Omental fat pad (tissue), 4 donors: ENCODE measurements around the gene SERPINB10. TPM values are rescaled to one million over a fixed set of nuclear protein-coding genes. Genes with fewer than 3 reads are reported as not detected.
A peak's percentile ranks its signal among the peaks of the same experiment; 100 is the strongest.
"Not testable (repeated sequence)": the region's sequence is repeated elsewhere in the genome, so short reads cannot be mapped to it uniquely, and the experiment has no call there.

ENCODE experiments used
- ATAC-seq: fragments of 150-250 bp; one replicate; pipeline ENCODE4 v1.9.1; 2016; ENCODE audit warnings: mild to moderate bottlenecking, moderate library complexity; ENCODE audit not compliant: low FRiP score
- DNase-seq: peaks from one replicate; pipeline ENCODE4 v3.0.0-alpha.2; 2019; ENCODE audit warnings: low spot score
- total RNA-seq, 4 donors: library from RNA; depleted of rRNA; stranded (reverse); fragments of >200 nt; gene quantifications; one replicate each; pipeline ENCODE4 v1.1.0, GENCODE V29; 2016
- TF ChIP-seq, protein P1 (sequence below), 3 donors: fragments of 450-650 bp; IDR thresholded peaks; one replicate each; pipeline ENCODE4 v1.5.1; 2016 to 2017; ENCODE audit warnings: antibody characterized with exemption in 3 of 3, mild to moderate bottlenecking in 3 of 3, moderate library complexity in 2 of 3

The SERPINB10 gene
- total RNA-seq, 4 donors from 2014 or later = 0.31 to 1.7 (median 0.72) TPM; not detected in 1

DNA sequence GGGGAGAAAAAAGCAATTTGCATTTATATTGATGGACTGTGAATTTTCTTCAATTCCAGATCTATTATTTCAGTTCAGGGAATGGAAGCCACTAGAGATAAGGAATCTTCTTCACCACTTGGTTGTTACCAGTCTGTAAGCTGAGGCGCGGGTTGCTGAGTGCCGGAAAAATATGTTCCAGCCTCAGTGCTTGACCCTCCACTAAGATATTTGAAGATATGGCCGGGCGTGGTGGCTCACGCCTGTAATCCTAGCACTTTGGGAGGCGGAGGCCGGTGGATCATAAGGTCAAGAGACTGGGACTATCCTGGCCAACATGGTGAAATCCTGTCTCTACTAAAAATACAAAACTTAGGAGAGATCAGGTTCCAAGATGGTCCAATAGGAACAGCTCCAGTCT lies 32.2 kb downstream of the SERPINB10 start:
- no peak for DNase-seq
- TF ChIP-seq, protein P1, sequence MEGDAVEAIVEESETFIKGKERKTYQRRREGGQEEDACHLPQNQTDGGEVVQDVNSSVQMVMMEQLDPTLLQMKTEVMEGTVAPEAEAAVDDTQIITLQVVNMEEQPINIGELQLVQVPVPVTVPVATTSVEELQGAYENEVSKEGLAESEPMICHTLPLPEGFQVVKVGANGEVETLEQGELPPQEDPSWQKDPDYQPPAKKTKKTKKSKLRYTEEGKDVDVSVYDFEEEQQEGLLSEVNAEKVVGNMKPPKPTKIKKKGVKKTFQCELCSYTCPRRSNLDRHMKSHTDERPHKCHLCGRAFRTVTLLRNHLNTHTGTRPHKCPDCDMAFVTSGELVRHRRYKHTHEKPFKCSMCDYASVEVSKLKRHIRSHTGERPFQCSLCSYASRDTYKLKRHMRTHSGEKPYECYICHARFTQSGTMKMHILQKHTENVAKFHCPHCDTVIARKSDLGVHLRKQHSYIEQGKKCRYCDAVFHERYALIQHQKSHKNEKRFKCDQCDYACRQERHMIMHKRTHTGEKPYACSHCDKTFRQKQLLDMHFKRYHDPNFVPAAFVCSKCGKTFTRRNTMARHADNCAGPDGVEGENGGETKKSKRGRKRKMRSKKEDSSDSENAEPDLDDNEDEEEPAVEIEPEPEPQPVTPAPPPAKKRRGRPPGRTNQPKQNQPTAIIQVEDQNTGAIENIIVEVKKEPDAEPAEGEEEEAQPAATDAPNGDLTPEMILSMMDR (IDR thresholded peaks at IDR 0.05) = no peak
- no peak for ATAC-seq

DNA sequence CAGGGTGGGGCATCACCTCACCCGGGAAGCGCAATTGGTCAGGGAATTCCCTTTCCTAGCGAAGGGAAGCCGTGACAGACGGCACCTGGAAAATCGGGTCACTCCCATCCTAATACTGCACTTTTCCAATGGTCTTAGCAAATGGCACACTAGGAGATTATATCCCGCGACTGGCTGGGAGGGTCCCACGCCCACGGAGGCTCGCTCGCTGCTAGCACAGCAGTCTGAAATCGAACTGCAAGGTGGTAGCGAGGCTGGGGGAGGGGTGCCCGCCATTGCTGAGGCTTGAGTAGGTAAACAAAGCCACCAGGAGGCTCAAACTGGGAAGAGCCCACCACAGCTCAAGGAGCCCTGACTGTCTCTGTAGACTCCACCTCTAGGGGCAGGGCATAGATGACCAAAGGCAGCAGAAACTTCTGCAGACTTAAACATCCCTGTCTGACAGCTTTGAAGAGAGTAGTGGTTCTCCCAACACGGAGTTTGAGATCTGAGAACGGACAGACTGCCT lies 32.8 kb downstream of the SERPINB10 start:
- DNase-seq, ATAC-seq: not testable (repeated sequence)

DNA sequence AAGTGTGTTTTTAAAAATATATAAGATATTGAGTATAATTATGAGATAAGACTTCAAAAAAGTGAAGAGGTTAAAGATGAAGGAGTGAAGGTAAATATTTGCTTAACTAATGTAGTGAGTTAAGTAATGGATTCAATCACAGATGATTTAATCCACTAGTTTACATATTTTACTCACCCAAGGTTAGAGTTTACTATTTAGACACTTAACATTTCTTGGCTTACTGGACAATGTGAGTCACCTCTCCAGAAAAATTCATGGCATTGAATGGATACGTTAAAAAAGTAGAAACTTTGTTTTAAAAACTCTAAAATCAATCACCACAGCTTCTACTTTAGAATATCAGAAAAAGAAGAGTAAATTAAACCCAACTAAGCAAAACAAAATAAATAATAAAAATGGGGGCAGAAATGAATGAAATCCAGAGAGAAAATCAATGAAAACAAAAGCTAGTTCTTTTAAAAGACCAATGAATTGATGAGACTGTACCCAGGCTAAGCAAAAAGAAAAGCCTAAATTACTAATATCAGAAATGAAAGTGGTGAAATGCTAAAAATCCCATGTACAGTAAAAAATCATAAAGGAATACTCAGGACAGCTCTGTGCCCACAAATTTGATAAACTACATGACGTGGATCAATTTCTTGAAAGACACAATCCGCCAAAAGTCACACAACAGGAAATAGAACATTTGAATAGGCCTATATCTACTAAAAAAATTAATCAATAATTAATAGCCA lies 39.5 kb downstream of the SERPINB10 start:
- TF ChIP-seq, protein P1 (IDR thresholded peaks at IDR 0.05) = no peak
- DNase-seq = no peak
- ATAC-seq = no peak

DNA sequence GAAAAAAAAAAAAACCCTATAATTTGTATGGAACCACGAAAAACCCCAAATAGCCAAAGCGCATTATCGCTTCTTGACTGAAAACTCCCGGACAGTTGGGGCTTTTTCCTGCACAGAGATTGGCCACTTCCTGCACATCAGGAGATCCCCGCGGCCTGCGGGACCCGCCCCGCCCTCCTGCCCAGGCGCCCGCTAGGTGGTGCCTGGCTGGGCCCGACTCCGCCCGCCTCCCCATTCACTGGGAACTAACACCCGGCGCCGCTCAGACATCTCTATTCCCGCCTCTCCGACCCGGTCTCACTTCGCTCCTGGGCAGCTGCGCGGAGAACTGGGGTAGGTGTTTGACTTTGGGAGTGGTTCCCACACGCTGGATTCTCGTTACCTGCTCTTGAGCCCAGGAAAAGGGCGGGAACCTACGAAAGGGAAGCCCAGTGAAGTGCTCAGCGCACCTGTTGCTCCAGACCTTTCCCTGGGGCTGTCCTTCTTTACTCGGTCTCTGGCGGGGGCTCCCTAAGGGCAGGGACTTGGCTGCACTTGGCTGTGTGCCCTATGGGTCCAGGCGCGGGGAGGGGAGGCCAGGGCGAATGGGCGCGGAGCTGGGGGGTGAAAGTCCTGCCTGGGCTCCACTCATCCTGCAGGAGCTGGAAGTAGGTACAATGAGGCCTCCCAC lies 41.4 kb downstream of the SERPINB10 start, which contains the start of gene HMSD:
Gene HMSD, plus strand, starts transcription at position 234 of the 670 bp plus-strand sequence. CDS start 4,155 bp downstream, outside the sequence.
- DNase-seq (no peak), ATAC-seq (peak; percentile 96)
- TF ChIP-seq, protein P1 (IDR thresholded peaks at IDR 0.05) = no peak

DNA sequence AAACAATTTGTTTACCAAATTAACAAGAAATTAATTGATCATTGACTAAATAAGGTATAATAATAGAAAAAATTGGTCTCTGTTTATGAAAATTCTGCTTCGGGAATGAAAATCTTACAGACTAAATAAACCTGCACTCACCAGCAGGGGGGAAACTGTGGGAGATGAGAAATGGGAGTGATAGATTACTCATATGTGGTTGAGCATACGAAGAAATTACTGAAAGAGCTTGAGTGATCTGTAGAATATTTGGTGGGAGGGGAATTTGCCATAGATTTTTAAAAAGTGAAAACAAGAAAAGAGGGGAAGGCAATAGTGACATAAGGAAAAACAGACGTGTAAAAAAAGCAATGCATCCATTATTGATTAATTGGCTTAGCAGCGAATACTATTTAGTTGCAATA lies 43.5 kb downstream of the SERPINB10 start:
- TF ChIP-seq, protein P1 (IDR thresholded peaks at IDR 0.05) = no peak
- no peak for ATAC-seq
- DNase-seq = no peak

DNA sequence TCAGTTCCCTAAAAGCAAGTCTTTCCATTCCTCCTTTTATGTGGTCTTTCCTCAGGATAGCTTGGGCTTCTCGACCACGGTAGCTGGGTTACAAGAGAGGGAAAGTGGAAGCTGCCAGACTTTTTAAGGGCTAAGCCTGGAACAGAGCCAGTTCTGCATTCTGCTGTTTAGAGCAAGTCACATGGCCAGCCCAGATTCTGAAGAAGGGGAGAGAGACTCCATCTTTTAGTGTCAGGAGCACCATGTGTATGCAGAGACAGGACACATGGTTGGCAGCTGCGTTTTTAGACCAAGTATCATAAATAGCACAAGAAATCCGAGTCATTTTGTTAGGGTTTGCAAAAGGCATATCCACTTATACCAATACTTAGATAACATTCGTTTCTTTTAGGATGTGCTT lies 46.1 kb downstream of the SERPINB10 start:
- DNase-seq (no peak), ATAC-seq (no peak)
- TF ChIP-seq, protein P1 (IDR thresholded peaks at IDR 0.05) = no peak

DNA sequence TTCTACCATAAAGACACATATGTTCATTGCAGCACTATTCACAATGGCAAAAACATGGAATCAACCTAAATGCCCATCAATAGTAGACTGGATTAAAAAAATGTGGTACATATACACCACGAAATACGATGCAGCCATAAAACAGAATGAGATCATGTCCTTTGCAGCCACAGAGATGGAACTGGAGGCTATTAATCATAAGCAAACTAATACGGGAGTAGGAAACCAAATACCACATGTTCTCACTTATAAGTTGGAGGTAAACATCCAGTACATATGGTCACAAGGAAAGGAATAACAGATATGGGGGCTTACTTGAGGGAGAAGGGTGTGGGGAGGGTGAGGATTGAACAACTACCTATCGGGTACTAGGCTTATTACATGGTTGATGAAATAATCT lies 49.0 kb downstream of the SERPINB10 start:
- TF ChIP-seq, protein P1 (IDR thresholded peaks at IDR 0.05) = no peak
- no peak for ATAC-seq
- DNase-seq = no peak
